GM12891 (cell line): ENCODE measurements around the gene PTPDC1.

Source experiments
- POLR2A ChIP-seq: IDR thresholded peaks from 2 replicates; pipeline ENCODE4 v1.6.1; 2011; ENCODE audit warnings: low read depth, low read length, control low read depth
- POLR2AphosphoS5 ChIP-seq: IDR thresholded peaks from 2 replicates; pipeline ENCODE4 v1.6.1; 2011; ENCODE audit warnings: low read depth, low read length, control low read depth
- SPI1 ChIP-seq: IDR thresholded peaks from 2 replicates; pipeline ENCODE4 v1.6.1; 2011; ENCODE audit warnings: low read depth, low read length, control low read depth
- TAF1 ChIP-seq: IDR thresholded peaks from 2 replicates; pipeline ENCODE4 v1.6.1; 2011; ENCODE audit warnings: low read depth, low read length, control low read depth

DNA sequence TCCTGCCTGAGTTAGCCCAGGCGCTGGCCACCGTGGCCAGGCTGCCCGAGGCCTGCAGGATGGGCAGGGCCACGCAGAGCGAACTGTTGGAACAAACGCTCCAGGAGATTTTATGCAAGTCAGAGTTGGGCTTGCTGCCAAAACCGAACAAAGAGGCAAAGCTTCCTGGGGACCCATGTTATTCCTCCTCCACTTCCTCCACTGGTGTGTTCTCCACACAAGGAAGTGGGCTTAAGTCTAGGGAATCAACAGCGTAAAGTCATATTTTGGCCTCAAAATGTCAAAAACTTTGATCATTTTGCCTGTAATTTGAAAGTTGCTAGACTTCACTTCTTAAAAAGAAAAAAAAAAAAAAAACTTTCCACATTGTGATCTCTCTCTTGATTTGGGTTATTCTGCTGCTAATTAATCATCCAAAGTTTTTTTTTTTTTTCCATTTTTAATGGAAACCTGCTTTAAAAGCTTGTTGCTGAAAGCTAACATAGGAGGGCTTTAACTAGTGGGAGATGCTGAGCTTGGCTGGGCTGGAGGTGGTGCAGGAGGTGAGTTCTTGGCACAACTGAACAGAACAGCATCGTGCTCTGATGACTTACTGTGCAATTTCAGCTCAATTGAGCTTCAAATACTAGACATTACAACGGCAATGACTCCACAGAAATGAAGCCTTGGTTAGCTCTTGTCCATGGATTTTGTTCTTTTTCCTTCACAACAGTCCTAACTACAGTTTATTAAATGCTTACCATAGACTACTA is 73.0 kb downstream of the PTPDC1 start:
- TF ChIP-seq POLR2A: no peak
- no peak for TF ChIP-seq TAF1
- no peak for TF ChIP-seq POLR2AphosphoS5
- no peak for TF ChIP-seq SPI1
